ENCODE measurements around the gene MCCD1. TPM values are rescaled to one million over a fixed set of nuclear protein-coding genes. Genes with fewer than 3 reads are reported as not detected.

The MCCD1 gene
- total RNA-seq, 4 donors from 2014 or later = not detected

- no peak for DNase-seq
- H3K9me3 ChIP-seq = no peaks in the 10 kb centered on the region
- no peak overlapping the region for H3K27ac ChIP-seq
- no peaks in the 10 kb centered on the region for H3K36me3 ChIP-seq
- TF ChIP-seq POLR2A (IDR thresholded peaks at IDR 0.05) = no peak
- H3K27me3 ChIP-seq = no peaks in the 10 kb centered on the region
- H3K4me1 ChIP-seq = no peaks in the 10 kb centered on the region
- H3K4me3 ChIP-seq = no peak overlapping the region
- intact Hi-C loops (cut with DNase I; ENCODE audit: low total_unique reads) = no loop called here
Measured at GRCh38 chr6:31531771-31532643, 3.2 kb downstream of the MCCD1 start.

- TF ChIP-seq CTCF (IDR thresholded peaks at IDR 0.05) (no peak), POLR2A (IDR thresholded peaks at IDR 0.05) (no peak)
- no peaks in the 10 kb centered on the region for H3K4me1 ChIP-seq
- H3K27ac ChIP-seq = no peak overlapping the region
- no peaks in the 10 kb centered on the region for H3K27me3 ChIP-seq
- H3K9me3 ChIP-seq = no peaks in the 10 kb centered on the region
- intact Hi-C loops (cut with DNase I; ENCODE audit: low total_unique reads) = no loop called here
- no peak overlapping the region for H3K4me3 ChIP-seq
- no peaks in the 10 kb centered on the region for H3K36me3 ChIP-seq
- DNase-seq = no peak
Measured at GRCh38 chr6:31532644-31533454, 4.1 kb downstream of the MCCD1 start.

GRCh38 chr6:31533455-31533841 is 4.7 kb downstream of the MCCD1 start:
- intact Hi-C loops (cut with DNase I; ENCODE audit: low total_unique reads) = no loop called here
- H3K4me3 ChIP-seq = no peak overlapping the region
- H3K4me1 ChIP-seq = no peaks in the 10 kb centered on the region
- no peak overlapping the region for H3K27ac ChIP-seq
- no peaks in the 10 kb centered on the region for H3K36me3 ChIP-seq
- DNase-seq = no peak
- H3K9me3 ChIP-seq = no peaks in the 10 kb centered on the region
- TF ChIP-seq POLR2A (IDR thresholded peaks at IDR 0.05) (no peak), CTCF (IDR thresholded peaks at IDR 0.05) (no peak)
- no peaks in the 10 kb centered on the region for H3K27me3 ChIP-seq

GRCh38 chr6:31534011-31534410 is 5.2 kb downstream of the MCCD1 start:
- intact Hi-C loops (cut with DNase I; ENCODE audit: low total_unique reads) = no loop called here
- TF ChIP-seq POLR2A (IDR thresholded peaks at IDR 0.05) = no peak
- TF ChIP-seq CTCF (IDR thresholded peaks at IDR 0.05) = no peak
- H3K27me3 ChIP-seq = no peaks in the 10 kb centered on the region
- no peak for DNase-seq
- H3K36me3 ChIP-seq = no peaks in the 10 kb centered on the region
- H3K27ac ChIP-seq = no peak overlapping the region
- no peaks in the 10 kb centered on the region for H3K9me3 ChIP-seq
- H3K4me3 ChIP-seq = no peak overlapping the region
- H3K4me1 ChIP-seq = no peaks in the 10 kb centered on the region

- TF ChIP-seq POLR2A (IDR thresholded peaks at IDR 0.05) = no peak
- TF ChIP-seq CTCF (IDR thresholded peaks at IDR 0.05) = no peak
- no peak overlapping the region for H3K27ac ChIP-seq
- H3K4me1 ChIP-seq = no peaks in the 10 kb centered on the region
- H3K4me3 ChIP-seq = no peak overlapping the region
- no peaks in the 10 kb centered on the region for H3K27me3 ChIP-seq
- intact Hi-C loops (cut with DNase I; ENCODE audit: low total_unique reads) = no loop called here
- DNase-seq = no peak
- H3K36me3 ChIP-seq = no peaks in the 10 kb centered on the region
- H3K9me3 ChIP-seq = no peaks in the 10 kb centered on the region
Measured at GRCh38 chr6:31534521-31535040, 5.8 kb downstream of the MCCD1 start.
